GM19455 (cell line): ENCODE data around the gene PACS1.

Experiments used
- ATAC-seq: cut with Tn5 transposase; IDR thresholded peaks from one replicate; pipeline ENCODE4 v1.9.1; 2021; ENCODE audit not compliant: unreplicated experiment

The PACS1 gene

GRCh38 chr11:66219846-66220565 lies 149.9 kb downstream of the PACS1 start:
- ATAC-seq, result no peak

GRCh38 chr11:66220566-66220935 lies 150.5 kb downstream of the PACS1 start:
- ATAC-seq, result no peak

GRCh38 chr11:66221012-66221411 lies 150.9 kb downstream of the PACS1 start:
- ATAC-seq, result no peak

- ATAC-seq, result no peak
Measured at GRCh38 chr11:66221726-66222236, 151.7 kb downstream of the PACS1 start.

GRCh38 chr11:66222358-66223149 lies 152.5 kb downstream of the PACS1 start:
- ATAC-seq, result peak; percentile 84

GRCh38 chr11:66224226-66224855 lies 154.3 kb downstream of the PACS1 start:
- no peak for ATAC-seq

GRCh38 chr11:66225066-66225465 lies 155.0 kb downstream of the PACS1 start:
- ATAC-seq, result no peak

GRCh38 chr11:66226101-66226500 lies 156.0 kb downstream of the PACS1 start:
- no peak for ATAC-seq

- ATAC-seq, result no peak
Measured at GRCh38 chr11:66227700-66228099, 157.6 kb downstream of the PACS1 start.

GRCh38 chr11:66228521-66228920 lies 158.4 kb downstream of the PACS1 start:
- ATAC-seq, result no peak

- ATAC-seq, result no peak
Measured at GRCh38 chr11:66230156-66230555, 160.1 kb downstream of the PACS1 start.

GRCh38 chr11:66230978-66231377 lies 160.9 kb downstream of the PACS1 start:
- no peak for ATAC-seq

- ATAC-seq, result no peak
Measured at GRCh38 chr11:66231561-66231960, 161.5 kb downstream of the PACS1 start.

GRCh38 chr11:66232769-66233168 lies 162.7 kb downstream of the PACS1 start:
- ATAC-seq, result no peak

- no peak for ATAC-seq
Measured at GRCh38 chr11:66233301-66233700, 163.2 kb downstream of the PACS1 start.

GRCh38 chr11:66235141-66235540 lies 165.1 kb downstream of the PACS1 start:
- no peak for ATAC-seq

- no peak for ATAC-seq
Measured at GRCh38 chr11:66237867-66238266, 167.8 kb downstream of the PACS1 start.

- no peak for ATAC-seq
Measured at GRCh38 chr11:66238786-66239413, 168.8 kb downstream of the PACS1 start.

GRCh38 chr11:66239511-66239910 lies 169.4 kb downstream of the PACS1 start:
- ATAC-seq, result no peak

GRCh38 chr11:66239998-66240780 lies 170.1 kb downstream of the PACS1 start:
- ATAC-seq, result no peak

- no peak for ATAC-seq
Measured at GRCh38 chr11:66240781-66241136, 170.7 kb downstream of the PACS1 start.
